ENCODE results near the gene SET.

GRCh38 chr9:128702949-128703615 is 14.1 kb downstream of the SET start:
- no peak for TF ChIP-seq TARDBP (IDR thresholded peaks at IDR 0.05)
- no peak for TF ChIP-seq PKNOX1 (IDR thresholded peaks at IDR 0.05)

All from HEK293T (cell line).